Cardiac muscle cell (in vitro differentiated cells and primary cell): ENCODE data around the gene IQCH. TPM values are rescaled to one million over a fixed set of nuclear protein-coding genes. Genes with fewer than 3 reads are reported as not detected.

Experiments used
- DNase-seq, 2 donors: peaks; one replicate each; pipeline versions ENCODE4 v3.0.0 to v3.0.0-alpha.2; 2010 to 2017; ENCODE audit warnings: low read depth in 1 of 2, low spot score in 1 of 2
- H3K27ac ChIP-seq: fragments of 200-600 bp; sonication (generic); 2 replicates; pipeline ENCODE4 v1.5.1; 2016
- H3K27me3 ChIP-seq: fragments of 200-600 bp; sonication (generic); 2 replicates; pipeline ENCODE4 v1.6.0; 2016; ENCODE audit warnings: control low read depth
- H3K36me3 ChIP-seq: fragments of 200-600 bp; sonication (generic); 2 replicates; pipeline ENCODE4 v1.5.1; 2016; ENCODE audit warnings: control low read depth
- H3K4me1 ChIP-seq: fragments of 200-600 bp; sonication (generic); 2 replicates; pipeline ENCODE4 v1.8.1; 2017; ENCODE audit warnings: low read depth, mild to moderate bottlenecking, mixed run types
- H3K4me3 ChIP-seq: fragments of 200-600 bp; sonication (generic); 2 replicates; pipeline ENCODE4 v1.5.1; 2016; ENCODE audit warnings: mild to moderate bottlenecking
- H3K9me3 ChIP-seq: fragments of 200-600 bp; sonication (generic); 2 replicates; pipeline ENCODE4 v1.5.1; 2017; ENCODE audit warnings: low read depth, mild to moderate bottlenecking, control low read depth
- polyA plus RNA-seq: library from polyadenylated mRNA; unstranded; fragments of >200 nt; fragmentation: Nextera tagmentation; extraction: Ambion mirVana; gene quantifications from 2 replicates; pipeline ENCODE4 v1.2.1, GENCODE V29; 2016
- total RNA-seq: library from RNA; depleted of rRNA; stranded (reverse); fragments of >200 nt; gene quantifications from 2 replicates; pipeline ENCODE4 v1.2.3, GENCODE V29; 2016
- TF ChIP-seq, protein P1 (sequence below): IDR thresholded peaks from 2 replicates; pipeline ENCODE4 v1.5.1; 2012; ENCODE audit warnings: low read depth, mild to moderate bottlenecking, low read length

Gene IQCH
- total and polyA plus RNA-seq, 2 experiments from 2014 or later, result 5.9 to 6.9 TPM

DNA sequence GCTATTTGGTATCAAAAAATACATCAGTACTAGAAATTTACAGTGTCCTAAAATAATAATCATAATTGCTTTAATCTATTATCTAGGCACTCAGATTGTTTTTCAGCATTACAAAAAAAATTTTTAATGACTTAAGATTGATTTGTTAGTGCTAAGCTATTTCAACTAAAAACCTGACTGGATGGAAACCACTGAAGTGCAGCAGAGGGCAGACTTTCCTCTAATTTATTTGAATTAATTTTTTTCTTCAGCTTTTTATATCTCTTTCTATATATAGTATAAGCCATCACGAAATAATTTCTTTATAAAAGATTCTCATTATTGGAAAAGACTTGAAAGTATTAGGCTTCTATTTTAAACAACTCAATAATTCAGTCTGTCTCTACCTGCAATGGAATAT is 131.4 kb downstream of the IQCH start:
- H3K4me1 ChIP-seq, result no peaks in the 10 kb centered on the region
- DNase-seq, result no peak

DNA sequence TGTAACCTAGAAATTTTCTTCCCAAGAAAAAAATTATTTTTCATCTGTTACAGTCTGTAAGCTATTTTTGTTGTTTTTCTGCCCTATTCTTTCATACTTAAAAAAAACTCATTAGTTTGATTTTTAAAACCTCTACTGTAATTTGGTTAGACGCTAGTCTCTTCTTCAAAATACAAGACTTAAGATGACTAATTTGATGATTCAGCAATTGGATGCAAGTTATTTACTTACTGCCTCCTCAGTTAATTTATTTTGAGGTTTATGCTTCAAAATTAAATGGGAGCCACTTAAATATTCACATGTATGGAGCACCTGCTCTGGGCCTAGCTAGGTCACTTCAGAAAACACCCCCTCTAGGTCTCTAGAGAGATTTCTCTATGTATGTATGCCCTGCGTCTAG is 132.4 kb downstream of the IQCH start:
- H3K4me3 ChIP-seq, result no peak overlapping the region
- no peaks in the 10 kb centered on the region for H3K9me3 ChIP-seq
- peaks cover 5% of the 10 kb centered on the region for H3K27me3 ChIP-seq
- H3K27ac ChIP-seq, result no peak overlapping the region
- TF ChIP-seq, protein P1, sequence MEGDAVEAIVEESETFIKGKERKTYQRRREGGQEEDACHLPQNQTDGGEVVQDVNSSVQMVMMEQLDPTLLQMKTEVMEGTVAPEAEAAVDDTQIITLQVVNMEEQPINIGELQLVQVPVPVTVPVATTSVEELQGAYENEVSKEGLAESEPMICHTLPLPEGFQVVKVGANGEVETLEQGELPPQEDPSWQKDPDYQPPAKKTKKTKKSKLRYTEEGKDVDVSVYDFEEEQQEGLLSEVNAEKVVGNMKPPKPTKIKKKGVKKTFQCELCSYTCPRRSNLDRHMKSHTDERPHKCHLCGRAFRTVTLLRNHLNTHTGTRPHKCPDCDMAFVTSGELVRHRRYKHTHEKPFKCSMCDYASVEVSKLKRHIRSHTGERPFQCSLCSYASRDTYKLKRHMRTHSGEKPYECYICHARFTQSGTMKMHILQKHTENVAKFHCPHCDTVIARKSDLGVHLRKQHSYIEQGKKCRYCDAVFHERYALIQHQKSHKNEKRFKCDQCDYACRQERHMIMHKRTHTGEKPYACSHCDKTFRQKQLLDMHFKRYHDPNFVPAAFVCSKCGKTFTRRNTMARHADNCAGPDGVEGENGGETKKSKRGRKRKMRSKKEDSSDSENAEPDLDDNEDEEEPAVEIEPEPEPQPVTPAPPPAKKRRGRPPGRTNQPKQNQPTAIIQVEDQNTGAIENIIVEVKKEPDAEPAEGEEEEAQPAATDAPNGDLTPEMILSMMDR, result no peak
- H3K4me1 ChIP-seq, result no peaks in the 10 kb centered on the region
- no peaks in the 10 kb centered on the region for H3K36me3 ChIP-seq
- DNase-seq, result no peak

More for the DNA sequence above, 131.4 kb downstream of the IQCH start:
- Histone ChIP-seq H3K36me3 (no peaks in the 10 kb centered on the region), H3K27ac (no peak overlapping the region), H3K27me3 (peaks cover 5% of the 10 kb centered on the region), H3K9me3 (no peaks in the 10 kb centered on the region), H3K4me3 (no peak overlapping the region)
- TF ChIP-seq, protein P1, result peak; percentile 20

DNA sequence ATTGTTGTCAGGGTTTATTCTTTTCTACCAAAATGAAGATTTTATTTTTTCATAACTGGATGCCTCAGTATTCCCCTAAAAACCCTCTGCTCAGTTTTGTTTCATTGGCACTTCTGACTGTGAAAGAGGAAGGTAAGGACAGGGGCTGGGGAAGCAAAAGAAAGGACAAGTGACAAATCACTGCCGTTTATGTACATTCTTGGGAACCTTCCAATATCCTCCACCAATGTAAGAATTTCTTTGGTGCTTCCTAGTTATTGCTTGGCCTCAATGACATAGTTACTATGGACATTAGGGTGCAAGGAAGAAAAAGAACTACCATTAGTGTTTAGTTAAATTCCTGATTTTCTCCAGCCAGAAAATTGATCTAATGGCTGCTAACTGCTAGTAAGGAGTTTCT is 135.4 kb downstream of the IQCH start:
- TF ChIP-seq, protein P1, result no peak
- Histone ChIP-seq H3K27me3 (no peaks in the 10 kb centered on the region), H3K4me3 (no peak overlapping the region), H3K27ac (no peak overlapping the region), H3K4me1 (no peaks in the 10 kb centered on the region), H3K9me3 (no peaks in the 10 kb centered on the region), H3K36me3 (no peaks in the 10 kb centered on the region)
- DNase-seq, result no peak

DNA sequence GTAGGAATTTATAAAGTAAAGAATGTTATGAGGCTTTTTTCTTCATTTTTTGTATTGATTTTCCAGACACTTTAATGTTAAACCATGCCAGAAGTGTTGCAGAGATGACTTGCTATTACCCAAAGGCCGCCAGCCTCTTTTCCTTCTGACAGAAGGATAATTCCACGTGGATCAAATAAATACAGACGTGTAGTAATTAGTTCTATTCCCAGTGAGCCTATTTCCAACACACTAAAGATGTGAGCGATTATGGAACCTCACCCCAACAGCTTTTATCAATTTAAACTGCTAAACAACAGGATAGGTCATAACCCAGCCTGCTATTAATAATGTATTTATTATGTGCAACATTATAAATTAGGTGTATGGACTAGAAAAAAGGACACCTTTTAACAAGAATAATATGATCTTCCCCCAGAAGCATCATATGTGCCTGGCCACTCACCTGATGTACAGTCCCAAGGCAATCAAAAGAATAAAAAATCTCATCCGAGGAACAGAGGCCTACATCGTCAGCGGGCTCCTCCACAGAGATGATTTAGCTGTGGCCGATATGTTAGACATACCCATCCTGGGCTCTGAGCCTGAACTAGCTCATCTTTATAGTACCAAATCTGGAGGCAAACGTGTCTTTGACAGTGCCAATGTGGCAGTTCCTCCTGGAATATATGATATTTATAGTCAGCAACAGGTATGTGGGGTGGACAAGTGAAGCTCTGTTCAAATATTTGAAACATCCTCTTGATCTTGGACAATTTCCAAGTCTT is 140.5 kb downstream of the IQCH start:
- Histone ChIP-seq H3K4me3 (no peak overlapping the region), H3K4me1 (no peaks in the 10 kb centered on the region), H3K27ac (no peak overlapping the region), H3K9me3 (no peaks in the 10 kb centered on the region), H3K36me3 (no peaks in the 10 kb centered on the region), H3K27me3 (no peaks in the 10 kb centered on the region)
- TF ChIP-seq, protein P1, result no peak
- DNase-seq, result no peak

DNA sequence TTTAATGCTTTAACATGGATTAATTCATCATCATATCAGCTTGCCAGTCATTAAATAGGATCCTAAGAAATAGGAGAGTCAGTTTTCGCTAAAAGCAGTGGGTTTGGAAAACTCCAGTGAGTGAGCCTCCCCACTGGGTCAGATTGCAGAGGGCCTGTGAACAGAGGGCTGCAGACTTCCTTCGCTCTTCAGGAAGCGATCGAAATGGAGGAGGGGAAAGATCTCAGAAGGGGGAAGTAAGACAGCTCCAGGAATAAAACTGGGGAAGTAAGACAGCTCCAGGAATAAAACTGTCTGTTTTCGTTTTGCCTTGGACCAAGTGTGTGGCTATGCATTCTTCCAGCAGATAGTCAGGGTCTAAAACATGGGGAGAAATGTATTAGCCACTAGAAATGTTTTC is 141.5 kb downstream of the IQCH start:
- no peak overlapping the region for H3K27ac ChIP-seq
- DNase-seq, result no peak
- no peaks in the 10 kb centered on the region for H3K4me1 ChIP-seq
- no peaks in the 10 kb centered on the region for H3K27me3 ChIP-seq
- TF ChIP-seq, protein P1, result no peak
- no peaks in the 10 kb centered on the region for H3K36me3 ChIP-seq
- H3K9me3 ChIP-seq, result no peaks in the 10 kb centered on the region
- no peak overlapping the region for H3K4me3 ChIP-seq
